GM23338 (cell line): ENCODE measurements around the gene SMIM41. TPM values are rescaled to one million over a fixed set of nuclear protein-coding genes. Genes with fewer than 3 reads are reported as not detected.

Experiments used
- ATAC-seq: fragments of 200-7000 bp; cut with Tn5 transposase; 3 replicates; pipeline ENCODE4 v1.9.1; 2020
- DNase-seq: peaks from one replicate; pipeline ENCODE4 v3.0.0-alpha.2; 2015; ENCODE audit warnings: low spot score
- H2AFZ ChIP-seq: fragments of 200-600 bp; sonication (generic); 2 replicates; pipeline ENCODE4 v1.8.0; 2016; ENCODE audit warnings: antibody characterized with exemption, mild to moderate bottlenecking, moderate library complexity
- H3F3A ChIP-seq: fragments of 200-600 bp; sonication (generic); replicated peaks from 2 replicates; pipeline ENCODE4 v1.8.0; 2017; ENCODE audit warnings: antibody characterized with exemption, mixed run types, low read depth
- H3K27ac ChIP-seq: fragments of 200-600 bp; sonication (generic); 2 replicates; pipeline ENCODE4 v1.6.1; 2016; ENCODE audit warnings: low read depth
- H3K27me3 ChIP-seq: fragments of 200-600 bp; sonication (generic); 2 replicates; pipeline ENCODE4 v1.8.0; 2016; ENCODE audit warnings: mild to moderate bottlenecking, mixed run types, moderate library complexity; ENCODE audit not compliant: insufficient read depth
- H3K36me3 ChIP-seq: fragments of 200-600 bp; sonication (generic); 2 replicates; pipeline ENCODE4 v1.8.0; 2016; ENCODE audit warnings: mild to moderate bottlenecking; ENCODE audit not compliant: insufficient read depth
- H3K4me1 ChIP-seq: fragments of 200-600 bp; sonication (generic); 2 replicates; pipeline ENCODE4 v1.8.0; 2016; ENCODE audit warnings: mild to moderate bottlenecking, moderate library complexity; ENCODE audit not compliant: insufficient read depth
- H3K4me2 ChIP-seq: fragments of 200-600 bp; sonication (generic); 2 replicates; pipeline ENCODE4 v1.7.1; 2017; ENCODE audit warnings: mixed run types
- H3K4me3 ChIP-seq: fragments of 200-600 bp; sonication (generic); 2 replicates; pipeline ENCODE4 v1.6.1; 2016; ENCODE audit warnings: mixed run types
- H3K79me2 ChIP-seq: fragments of 200-600 bp; sonication (generic); replicated peaks from 2 replicates; pipeline ENCODE4 v1.8.0; 2017; ENCODE audit warnings: mild to moderate bottlenecking; ENCODE audit not compliant: insufficient read depth
- H3K9me2 ChIP-seq: fragments of 200-600 bp; sonication (generic); 2 replicates; pipeline ENCODE4 v1.8.0; 2017; ENCODE audit not compliant: insufficient read depth
- H4K20me1 ChIP-seq: fragments of 200-600 bp; sonication (generic); replicated peaks from 2 replicates; pipeline ENCODE4 v1.8.0; 2017; ENCODE audit warnings: mild to moderate bottlenecking; ENCODE audit not compliant: insufficient read depth
- H3K27ac Mint-ChIP-seq: 2 replicates; pipeline ENCODE4 v1.8.0; 2020; ENCODE audit warnings: inconsistent platforms, mild to moderate bottlenecking, moderate library complexity, mixed read lengths
- H3K27me3 Mint-ChIP-seq: 3 replicates; pipeline ENCODE4 v1.8.0; 2022; ENCODE audit warnings: low read depth, mild to moderate bottlenecking, moderate library complexity, mixed read lengths, inconsistent platforms; ENCODE audit not compliant: insufficient read depth, poor library complexity
- H3K36me3 Mint-ChIP-seq: 3 replicates; pipeline ENCODE4 v1.8.0; 2021; ENCODE audit warnings: low read depth, mild to moderate bottlenecking, inconsistent platforms, moderate library complexity, mixed read lengths
- H3K4me1 Mint-ChIP-seq: 3 replicates; pipeline ENCODE4 v1.8.0; 2020; ENCODE audit warnings: mild to moderate bottlenecking, inconsistent platforms, mixed read lengths
- H3K4me3 Mint-ChIP-seq: 3 replicates; pipeline ENCODE4 v1.8.0; 2021; ENCODE audit warnings: moderate library complexity, mild to moderate bottlenecking, inconsistent platforms, mixed read lengths
- H3K9me3 Mint-ChIP-seq: 3 replicates; pipeline ENCODE4 v1.8.0; 2020; ENCODE audit warnings: moderate library complexity, mild to moderate bottlenecking, inconsistent platforms, mixed read lengths
- CREB1 ChIP-seq: fragments of 250-450 bp; sonication (Bioruptor Pico); IDR thresholded peaks from 2 replicates; pipeline ENCODE4 v1.5.0; 2020; ENCODE audit warnings: low read depth, mild to moderate bottlenecking, moderate library complexity
- ETS1 ChIP-seq: IDR thresholded peaks from 2 replicates; pipeline ENCODE4 v1.6.1; 2016; ENCODE audit warnings: antibody characterized with exemption
- EZH2phosphoT487 ChIP-seq: fragments of 200-600 bp; sonication (generic); IDR thresholded peaks from one replicate; pipeline ENCODE4 v1.8.1; 2018; ENCODE audit warnings: antibody characterized with exemption; ENCODE audit not compliant: unreplicated experiment
- JUNB ChIP-seq: IDR thresholded peaks from one replicate; pipeline ENCODE4 v1.6.1; 2016; ENCODE audit warnings: antibody characterized with exemption; ENCODE audit not compliant: unreplicated experiment
- POLR2AphosphoS5 ChIP-seq: IDR thresholded peaks from 2 replicates; pipeline ENCODE4 v1.6.1; 2016; ENCODE audit warnings: antibody characterized with exemption, low read depth
- REST ChIP-seq: IDR thresholded peaks from one replicate; pipeline ENCODE4 v1.6.1; 2018; ENCODE audit warnings: antibody characterized with exemption; ENCODE audit not compliant: unreplicated experiment
- STAT1 ChIP-seq: IDR thresholded peaks from one replicate; pipeline ENCODE4 v1.6.1; 2016; ENCODE audit warnings: antibody characterized with exemption; ENCODE audit not compliant: unreplicated experiment
- ZNF114 ChIP-seq: fragments of 250-450 bp; sonication (Bioruptor Pico); IDR thresholded peaks from 2 replicates; pipeline ENCODE4 v1.5.0; 2020; ENCODE audit warnings: mild to moderate bottlenecking, moderate library complexity
- ZNF331 ChIP-seq: fragments of 250-450 bp; sonication (Bioruptor Pico); IDR thresholded peaks from 2 replicates; pipeline ENCODE4 v1.5.0; 2020; ENCODE audit warnings: low read depth, mild to moderate bottlenecking, moderate library complexity
- polyA plus RNA-seq: library from polyadenylated mRNA; unstranded; fragments of >200 nt; fragmentation: Nextera tagmentation; extraction: Ambion mirVana; gene quantifications from 2 replicates; pipeline ENCODE4 v1.2.1, GENCODE V29; 2016
- total RNA-seq: library from RNA; depleted of rRNA; stranded (reverse); fragments of >200 nt; shearing (Covaris generic); gene quantifications from 2 replicates; pipeline ENCODE4 v1.2.3, GENCODE V29; 2014
- TF ChIP-seq, protein P1 (sequence below), 2 experiments: fragments of 200-600 bp in 1 of 2; sonication (generic) in 1 of 2; conservative IDR thresholded peaks; 2 replicates each; pipeline versions ENCODE4 v1.5.1 to v1.6.1; 2016 to 2017; ENCODE audit warnings: antibody characterized with exemption in 2 of 2, low read depth in 2 of 2, mild to moderate bottlenecking in 2 of 2, moderate library complexity in 1 of 2

The SMIM41 gene
- total and polyA plus RNA-seq, 2 experiments from 2014 or later = 0.66 TPM

DNA sequence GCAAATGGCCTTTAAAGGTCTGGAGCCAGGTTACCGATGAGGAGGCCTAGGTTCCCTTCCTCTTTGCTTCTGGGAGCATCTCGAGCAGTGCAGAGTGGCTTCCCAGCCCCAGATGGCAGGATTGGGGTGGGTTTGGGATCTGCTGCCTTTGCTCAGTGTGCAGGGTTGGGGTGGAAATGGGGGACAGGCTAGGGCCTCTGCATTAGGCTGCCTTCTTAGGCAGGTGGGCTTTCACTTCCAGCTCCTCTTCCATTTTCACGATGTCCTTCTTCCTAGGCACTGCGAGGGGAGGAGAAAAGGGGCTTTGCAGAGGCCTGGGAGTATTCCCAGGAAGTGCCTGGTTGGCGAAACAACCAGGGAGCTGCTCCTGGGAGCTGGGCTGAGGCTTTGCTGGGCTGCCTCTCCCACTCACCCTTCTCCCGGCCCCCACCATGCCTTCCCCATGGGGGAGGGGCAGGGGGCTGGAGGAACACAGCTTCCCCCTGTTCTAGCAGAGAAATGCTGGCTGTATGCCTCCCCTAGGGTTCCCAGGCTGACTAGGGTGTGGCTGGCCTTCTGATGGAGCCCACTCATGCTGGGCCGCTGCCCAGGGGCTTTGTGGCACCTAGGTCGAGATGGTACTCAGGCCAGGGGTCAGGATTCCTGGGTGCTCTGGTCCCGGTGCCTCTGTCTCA, 25.8 kb upstream of the SMIM41 start (continued):
- TF ChIP-seq, protein P1, sequence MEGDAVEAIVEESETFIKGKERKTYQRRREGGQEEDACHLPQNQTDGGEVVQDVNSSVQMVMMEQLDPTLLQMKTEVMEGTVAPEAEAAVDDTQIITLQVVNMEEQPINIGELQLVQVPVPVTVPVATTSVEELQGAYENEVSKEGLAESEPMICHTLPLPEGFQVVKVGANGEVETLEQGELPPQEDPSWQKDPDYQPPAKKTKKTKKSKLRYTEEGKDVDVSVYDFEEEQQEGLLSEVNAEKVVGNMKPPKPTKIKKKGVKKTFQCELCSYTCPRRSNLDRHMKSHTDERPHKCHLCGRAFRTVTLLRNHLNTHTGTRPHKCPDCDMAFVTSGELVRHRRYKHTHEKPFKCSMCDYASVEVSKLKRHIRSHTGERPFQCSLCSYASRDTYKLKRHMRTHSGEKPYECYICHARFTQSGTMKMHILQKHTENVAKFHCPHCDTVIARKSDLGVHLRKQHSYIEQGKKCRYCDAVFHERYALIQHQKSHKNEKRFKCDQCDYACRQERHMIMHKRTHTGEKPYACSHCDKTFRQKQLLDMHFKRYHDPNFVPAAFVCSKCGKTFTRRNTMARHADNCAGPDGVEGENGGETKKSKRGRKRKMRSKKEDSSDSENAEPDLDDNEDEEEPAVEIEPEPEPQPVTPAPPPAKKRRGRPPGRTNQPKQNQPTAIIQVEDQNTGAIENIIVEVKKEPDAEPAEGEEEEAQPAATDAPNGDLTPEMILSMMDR (conservative IDR thresholded peaks at IDR 0.05; ENCODE audit: low read depth in 2 of 2) = no peak
- no peak for TF ChIP-seq POLR2AphosphoS5
- no peak for TF ChIP-seq JUNB
- TF ChIP-seq ETS1 = no peak
- TF ChIP-seq CREB1 (CRISPR knock-in tag) = no peak

- H3F3A ChIP-seq = no peaks in the 10 kb centered on the region; the same call in 1 of the 2 replicates
- no peak for ATAC-seq
- no peak overlapping the region for H3K27ac Mint-ChIP-seq
- TF ChIP-seq ZNF114 (no peak), REST (no peak), EZH2phosphoT487 (no peak), ETS1 (no peak), ZNF331 (no peak), STAT1 (no peak), JUNB (no peak), POLR2AphosphoS5 (no peak), CREB1 (CRISPR knock-in tag) (no peak)
Observed at GRCh38 chr12:52054231-52054832, 25.2 kb upstream of the SMIM41 start.

More at GRCh38 chr12:52054231-52054832, 25.2 kb upstream of the SMIM41 start:
- DNase-seq = no peak
- no peak overlapping the region for H3K27ac ChIP-seq
- H2AFZ ChIP-seq = no peak overlapping the region
- Mint-ChIP-seq H3K4me3 (no peak overlapping the region), H3K9me3 (no peaks in the 10 kb centered on the region; the same call in 2 of the 3 replicates), H3K36me3 (peaks cover 10% of the 10 kb centered on the region), H3K4me1 (peaks cover 25% of the 10 kb centered on the region), H3K27me3 (peaks cover 33% of the 10 kb centered on the region)
- H3K36me3 ChIP-seq = no peaks in the 10 kb centered on the region
- no peak overlapping the region for H3K4me3 ChIP-seq
- peaks cover 33% of the 10 kb centered on the region for H3K27me3 ChIP-seq
- peaks cover 23% of the 10 kb centered on the region for H4K20me1 ChIP-seq
- H3K79me2 ChIP-seq = no peaks in the 10 kb centered on the region
- no peaks in the 10 kb centered on the region for H3K9me2 ChIP-seq
- H3K4me1 ChIP-seq = peaks cover 18% of the 10 kb centered on the region
- H3K4me2 ChIP-seq = no peak overlapping the region
